Fibroblast of pulmonary artery (primary cell): Measurements from ENCODE around the gene SUN2.

ENCODE experiments used
- DNase-seq: peaks from one replicate; pipeline ENCODE4 v3.0.0-alpha.2; 2010; ENCODE audit warnings: low read depth
- H3K4me3 ChIP-seq: replicated peaks from 2 replicates; pipeline ENCODE4 v1.5.1; 2011; ENCODE audit warnings: low read depth, mild to moderate bottlenecking, control low read depth, low read length, moderate library complexity
- CTCF ChIP-seq: IDR thresholded peaks from 2 replicates; pipeline ENCODE4 v1.5.1; 2011; ENCODE audit warnings: mild to moderate bottlenecking, control low read depth, low read length, inconsistent platforms; ENCODE audit errors: missing control alignments

The SUN2 gene

GRCh38 chr22:38731703-38732161 is 24.1 kb downstream of the SUN2 start:
- TF ChIP-seq CTCF, result no peak
- H3K4me3 ChIP-seq, result no peak overlapping the region
- no peak for DNase-seq

GRCh38 chr22:38730411-38730871 is 25.4 kb downstream of the SUN2 start:
- no peak for DNase-seq
- TF ChIP-seq CTCF, result no peak

GRCh38 chr22:38729946-38730345 is 25.9 kb downstream of the SUN2 start:
- TF ChIP-seq CTCF, result no peak
- no peak overlapping the region for H3K4me3 ChIP-seq
- DNase-seq, result no peak

More at GRCh38 chr22:38730411-38730871, 25.4 kb downstream of the SUN2 start:
- no peak overlapping the region for H3K4me3 ChIP-seq

DNA sequence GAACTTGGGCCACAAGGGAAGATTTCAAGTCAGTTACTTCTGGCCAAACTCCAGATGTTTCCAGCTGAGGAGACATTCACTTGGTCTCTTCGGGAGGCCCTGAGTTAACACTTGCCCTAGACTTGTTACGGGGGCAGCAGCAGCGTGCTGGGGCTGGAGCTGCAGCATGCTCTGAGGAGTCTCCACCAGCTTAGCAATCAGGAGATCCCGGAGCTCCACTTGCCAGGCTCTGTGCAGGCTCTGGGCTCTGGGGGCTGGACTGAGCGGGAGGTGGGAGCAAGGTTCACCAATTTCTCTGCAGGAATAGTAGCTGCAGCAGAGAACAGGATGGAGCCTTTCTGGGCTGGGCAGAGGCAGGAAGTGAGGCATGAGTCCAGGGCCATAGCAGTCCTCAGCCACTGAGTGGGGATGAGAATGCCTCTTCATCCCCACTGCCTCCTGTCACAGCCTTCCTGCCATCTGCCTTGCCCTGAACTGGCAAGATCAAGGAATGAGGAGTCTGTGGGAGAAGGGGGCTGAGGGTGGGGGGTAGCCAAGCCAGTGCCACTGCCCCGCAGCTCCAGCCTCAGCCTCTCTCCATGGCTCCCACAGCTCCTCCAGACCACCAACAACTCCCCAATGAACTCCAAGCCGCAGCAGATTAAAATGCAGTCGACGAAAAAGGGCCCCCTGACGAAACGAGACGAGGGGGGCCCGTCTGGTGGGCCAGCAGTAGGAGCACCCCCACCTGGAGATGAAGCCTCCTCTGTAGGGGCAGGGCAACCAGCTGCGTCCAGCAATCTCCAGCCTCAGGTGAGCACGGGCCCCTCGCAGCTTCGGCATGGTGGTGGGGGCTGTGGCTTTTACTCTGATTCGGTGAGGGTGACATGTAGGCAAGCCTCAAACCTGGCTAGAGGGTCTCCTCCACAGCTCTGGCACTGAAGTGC is 26.7 kb downstream of the SUN2 start:
- no peak for DNase-seq
- TF ChIP-seq CTCF, result no peak
- H3K4me3 ChIP-seq, result no peak overlapping the region

DNA sequence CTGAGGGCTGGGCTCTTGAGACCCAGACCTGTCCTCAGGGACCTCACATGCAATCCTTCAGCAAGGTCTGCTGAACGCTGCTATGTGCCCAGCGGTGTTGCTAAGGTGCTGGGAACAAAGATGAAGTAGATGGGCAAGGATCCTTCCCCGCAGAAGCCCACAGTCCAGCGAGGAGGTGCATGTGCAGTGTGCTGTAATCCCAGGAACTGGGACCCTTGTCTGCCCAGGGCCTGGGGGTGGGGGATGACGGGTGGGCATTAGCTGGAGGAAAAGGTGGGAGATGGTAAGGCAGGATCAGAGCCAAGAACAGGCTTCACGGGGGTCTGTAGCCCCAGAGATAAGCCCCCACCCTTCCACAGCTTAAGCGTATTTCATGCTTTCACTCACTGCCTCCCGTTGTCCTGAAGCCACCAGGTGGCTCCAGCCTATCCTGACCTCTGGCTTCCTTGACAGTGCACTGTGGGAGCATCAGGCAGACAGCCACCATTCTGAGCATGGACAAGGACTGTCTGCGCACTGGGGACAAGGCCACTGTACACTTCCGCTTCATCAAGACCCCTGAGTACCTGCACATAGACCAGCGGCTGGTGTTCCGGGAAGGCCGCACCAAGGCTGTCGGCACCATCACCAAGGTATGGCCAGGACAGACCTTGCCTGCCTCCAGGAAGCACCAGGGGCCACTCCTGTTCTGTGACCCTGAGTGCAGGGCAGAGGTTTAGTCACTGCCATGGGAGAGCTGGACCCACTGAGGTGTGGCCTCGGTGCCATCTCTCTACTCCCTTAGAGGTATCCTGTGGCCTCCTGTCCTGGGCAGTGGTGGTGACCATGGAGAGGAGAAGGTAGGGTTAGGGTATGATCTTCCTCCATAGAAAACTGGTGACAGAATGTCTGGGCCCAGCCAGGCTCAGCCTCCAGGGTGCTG is 28.0 kb downstream of the SUN2 start:
- H3K4me3 ChIP-seq, result no peak overlapping the region
- no peak for DNase-seq
- TF ChIP-seq CTCF, result no peak

- DNase-seq, result no peak
- no peak overlapping the region for H3K4me3 ChIP-seq
- no peak for TF ChIP-seq CTCF
Observed at GRCh38 chr22:38727123-38727522, 28.7 kb downstream of the SUN2 start.
